DOHH2 (cell line): ENCODE measurements around the gene TRAF4.

Experiments
- EZH2phosphoT487 ChIP-seq: fragments of 200-600 bp; sonication (generic); IDR thresholded peaks from 2 replicates; pipeline ENCODE4 v1.6.1; 2017; ENCODE audit warnings: borderline replicate concordance, mild to moderate bottlenecking, antibody characterized with exemption, low read length, moderate library complexity, mixed read lengths
- TF ChIP-seq, protein P1 (sequence below): fragments of 200-600 bp; sonication (generic); IDR thresholded peaks from one replicate; pipeline ENCODE4 v1.5.1; 2014; ENCODE audit warnings: antibody characterized with exemption, mild to moderate bottlenecking, low read depth, low read length; ENCODE audit not compliant: poor library complexity, severe bottlenecking

DNA sequence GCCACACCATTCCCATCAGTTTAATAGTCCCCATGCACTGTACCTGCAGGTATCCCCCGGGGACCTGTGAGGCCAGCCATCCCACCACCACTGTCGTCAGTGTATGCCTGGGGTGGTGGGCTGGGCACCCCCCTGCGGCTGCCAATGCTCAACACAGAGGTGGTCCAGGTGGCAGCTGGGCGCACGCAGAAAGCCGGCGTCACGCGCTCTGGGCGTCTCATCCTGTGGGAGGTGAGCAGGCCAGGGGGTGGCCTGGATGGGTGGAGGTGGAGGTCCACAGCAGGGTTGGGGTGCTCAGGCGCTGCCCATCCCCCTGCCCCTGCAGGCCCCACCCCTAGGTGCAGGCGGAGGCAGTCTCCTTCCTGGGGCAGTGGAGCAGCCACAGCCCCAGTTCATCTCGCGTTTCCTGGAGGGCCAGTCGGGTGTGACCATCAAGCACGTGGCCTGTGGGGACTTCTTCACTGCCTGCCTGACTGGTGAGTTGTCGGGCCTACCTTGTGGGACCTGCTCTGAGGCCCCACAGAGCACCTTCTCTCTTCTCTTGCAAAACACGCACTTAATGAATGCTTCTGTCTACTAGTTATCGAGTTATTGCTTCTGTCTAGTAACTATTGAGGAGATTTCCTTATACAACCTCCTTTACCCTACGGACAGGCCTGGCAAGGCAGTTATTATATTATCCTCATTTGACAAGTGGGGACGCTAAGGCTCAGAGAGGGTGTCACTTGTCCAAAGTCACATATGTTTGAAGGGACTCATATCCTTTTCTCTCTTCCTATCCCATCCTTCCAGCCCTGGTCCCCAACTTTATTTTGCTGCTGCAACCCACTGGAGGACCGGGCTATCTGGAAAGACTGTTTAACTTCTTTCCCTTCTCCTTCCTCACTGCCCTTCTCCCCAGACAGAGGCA is 5.8 kb upstream of the TRAF4 start:
- TF ChIP-seq, protein P1, sequence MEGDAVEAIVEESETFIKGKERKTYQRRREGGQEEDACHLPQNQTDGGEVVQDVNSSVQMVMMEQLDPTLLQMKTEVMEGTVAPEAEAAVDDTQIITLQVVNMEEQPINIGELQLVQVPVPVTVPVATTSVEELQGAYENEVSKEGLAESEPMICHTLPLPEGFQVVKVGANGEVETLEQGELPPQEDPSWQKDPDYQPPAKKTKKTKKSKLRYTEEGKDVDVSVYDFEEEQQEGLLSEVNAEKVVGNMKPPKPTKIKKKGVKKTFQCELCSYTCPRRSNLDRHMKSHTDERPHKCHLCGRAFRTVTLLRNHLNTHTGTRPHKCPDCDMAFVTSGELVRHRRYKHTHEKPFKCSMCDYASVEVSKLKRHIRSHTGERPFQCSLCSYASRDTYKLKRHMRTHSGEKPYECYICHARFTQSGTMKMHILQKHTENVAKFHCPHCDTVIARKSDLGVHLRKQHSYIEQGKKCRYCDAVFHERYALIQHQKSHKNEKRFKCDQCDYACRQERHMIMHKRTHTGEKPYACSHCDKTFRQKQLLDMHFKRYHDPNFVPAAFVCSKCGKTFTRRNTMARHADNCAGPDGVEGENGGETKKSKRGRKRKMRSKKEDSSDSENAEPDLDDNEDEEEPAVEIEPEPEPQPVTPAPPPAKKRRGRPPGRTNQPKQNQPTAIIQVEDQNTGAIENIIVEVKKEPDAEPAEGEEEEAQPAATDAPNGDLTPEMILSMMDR: no peak
- no peak for TF ChIP-seq EZH2phosphoT487
